Measurements from ENCODE around the gene NPAS1. TPM values are rescaled to one million over a fixed set of nuclear protein-coding genes. Genes with fewer than 3 reads are reported as not detected.

NPAS1 gene
- total RNA-seq, 2 experiments from 2014 or later = 3.4 to 8.4 TPM

DNA sequence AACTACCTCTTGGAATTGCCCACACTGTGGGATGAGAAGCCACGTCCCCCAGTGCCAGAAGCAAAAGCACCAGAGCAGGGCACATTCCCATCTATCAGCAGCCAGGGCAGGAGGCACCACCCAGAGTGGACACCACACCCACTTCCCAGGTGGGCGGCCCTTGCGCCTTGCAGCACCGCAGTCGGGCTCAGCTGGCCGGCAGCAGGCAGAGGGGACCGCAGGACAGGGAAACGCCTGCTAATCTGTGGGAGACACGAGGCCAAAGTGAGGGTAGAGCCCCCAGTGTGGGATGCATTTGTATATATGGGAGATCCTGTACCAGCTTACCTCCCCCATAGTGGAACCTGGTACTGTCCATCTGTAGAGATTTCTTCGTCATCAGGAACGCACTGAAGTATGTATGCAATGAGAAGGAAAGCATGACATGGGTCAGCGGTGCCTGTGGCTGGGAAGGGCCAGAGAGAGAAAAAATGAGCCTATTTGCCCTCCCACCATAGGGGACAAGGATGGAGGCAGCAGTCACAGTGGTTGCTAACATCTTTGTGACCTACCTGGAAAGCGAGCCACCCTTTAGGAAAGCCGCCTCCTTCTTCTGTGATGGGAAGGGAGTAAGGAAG is 30.9 kb upstream of the NPAS1 start:
- H3K4me3 ChIP-seq (ENCODE audit: low read depth, low read length, poor library complexity, severe bottlenecking) = no peak overlapping the region
- H3K9me3 ChIP-seq (ENCODE audit: low read length) = no peaks in the 10 kb centered on the region
- no TSS peak for BruUV-seq (replicated peaks)
- H2AFZ ChIP-seq (ENCODE audit: low read length) = no peak overlapping the region
- no peak for DNase-seq (ENCODE audit: low spot score)
- H3K4me1 ChIP-seq (ENCODE audit: insufficient read depth, low read length, poor library complexity, severe bottlenecking) = peaks cover 14% of the 10 kb centered on the region
- no peaks in the 10 kb centered on the region for H4K20me1 ChIP-seq (ENCODE audit: insufficient read depth, low read length)
- H3K36me3 ChIP-seq (ENCODE audit: insufficient read depth, low read length) = peaks cover 40% of the 10 kb centered on the region; the same call in 1 of the 2 replicates
- intact Hi-C loops (cut with micrococcal nuclease; ENCODE audit: unreplicated experiment) = no loop called here
- POLR2A ChIA-PET = no interaction called here
- H3K27ac ChIP-seq (ENCODE audit: low read depth, low read length, poor library complexity, severe bottlenecking) = no peak overlapping the region
- TF ChIP-seq EZH2phosphoT487 (IDR thresholded peaks at IDR 0.05; ENCODE audit: borderline replicate concordance, low read depth, low read length) = no peak
- CTCF ChIA-PET (ENCODE audit: unreplicated experiment) = no interaction called here
- no peaks in the 10 kb centered on the region for H3K9me2 ChIP-seq (ENCODE audit: insufficient read depth, low read length)
- no peak overlapping the region for H3K4me2 ChIP-seq (ENCODE audit: low read length)
- H3K79me2 ChIP-seq (ENCODE audit: insufficient read depth, low read depth, low read length) = no peaks in the 10 kb centered on the region

DNA sequence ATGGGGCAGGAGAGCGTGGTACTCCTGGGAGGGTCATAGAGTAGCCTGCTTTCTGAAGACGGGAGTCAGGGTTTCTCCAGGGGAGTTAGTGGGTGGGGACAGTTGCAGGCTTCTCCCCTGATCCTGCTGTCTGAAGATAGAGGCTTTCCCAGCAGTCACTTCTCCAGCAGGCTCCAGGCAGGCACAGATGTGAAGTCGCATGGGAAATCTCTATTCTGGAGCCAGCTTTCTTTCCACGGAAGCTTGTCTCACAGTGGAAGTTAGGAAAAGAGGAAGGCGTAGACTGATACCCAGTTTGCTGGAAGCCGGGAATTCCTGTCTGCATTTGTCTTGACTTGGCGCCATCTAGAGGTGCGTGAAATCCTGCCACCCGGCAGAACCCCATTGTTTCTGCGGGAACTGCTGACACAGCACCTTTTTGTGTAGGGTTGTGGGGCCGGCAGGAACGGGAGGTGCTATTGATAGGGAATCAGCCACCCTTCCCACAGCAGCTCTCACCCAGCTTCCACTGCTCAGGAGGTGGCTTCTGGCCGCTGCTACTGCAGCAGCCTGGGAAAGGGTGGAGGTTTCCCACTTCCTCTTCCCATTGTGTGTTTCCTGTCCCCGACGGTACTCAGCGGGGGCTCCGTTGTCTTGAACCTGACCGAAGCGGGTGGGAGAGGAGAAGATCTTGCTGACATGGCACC is 28.5 kb upstream of the NPAS1 start:
- Histone ChIP-seq H3K36me3 (ENCODE audit: insufficient read depth, low read length) (peaks cover 45% of the 10 kb centered on the region; the same call in 1 of the 2 replicates), H3K4me1 (ENCODE audit: insufficient read depth, low read length, poor library complexity, severe bottlenecking) (peaks cover 14% of the 10 kb centered on the region), H3K9me2 (ENCODE audit: insufficient read depth, low read length) (no peaks in the 10 kb centered on the region), H3K9me3 (ENCODE audit: low read length) (no peaks in the 10 kb centered on the region), H3K79me2 (ENCODE audit: insufficient read depth, low read depth, low read length) (no peaks in the 10 kb centered on the region), H4K20me1 (ENCODE audit: insufficient read depth, low read length) (no peaks in the 10 kb centered on the region), H3K27ac (ENCODE audit: low read depth, low read length, poor library complexity, severe bottlenecking) (no peak overlapping the region), H3K4me2 (ENCODE audit: low read length) (peak overlapping the region; percentile 20; the same call in 1 of the 2 replicates), H3K4me3 (ENCODE audit: low read depth, low read length, poor library complexity, severe bottlenecking) (no peak overlapping the region), H2AFZ (ENCODE audit: low read length) (no peak overlapping the region)
- TF ChIP-seq EZH2phosphoT487 (IDR thresholded peaks at IDR 0.05; ENCODE audit: borderline replicate concordance, low read depth, low read length) = no peak
- TF ChIP-seq, protein P1, sequence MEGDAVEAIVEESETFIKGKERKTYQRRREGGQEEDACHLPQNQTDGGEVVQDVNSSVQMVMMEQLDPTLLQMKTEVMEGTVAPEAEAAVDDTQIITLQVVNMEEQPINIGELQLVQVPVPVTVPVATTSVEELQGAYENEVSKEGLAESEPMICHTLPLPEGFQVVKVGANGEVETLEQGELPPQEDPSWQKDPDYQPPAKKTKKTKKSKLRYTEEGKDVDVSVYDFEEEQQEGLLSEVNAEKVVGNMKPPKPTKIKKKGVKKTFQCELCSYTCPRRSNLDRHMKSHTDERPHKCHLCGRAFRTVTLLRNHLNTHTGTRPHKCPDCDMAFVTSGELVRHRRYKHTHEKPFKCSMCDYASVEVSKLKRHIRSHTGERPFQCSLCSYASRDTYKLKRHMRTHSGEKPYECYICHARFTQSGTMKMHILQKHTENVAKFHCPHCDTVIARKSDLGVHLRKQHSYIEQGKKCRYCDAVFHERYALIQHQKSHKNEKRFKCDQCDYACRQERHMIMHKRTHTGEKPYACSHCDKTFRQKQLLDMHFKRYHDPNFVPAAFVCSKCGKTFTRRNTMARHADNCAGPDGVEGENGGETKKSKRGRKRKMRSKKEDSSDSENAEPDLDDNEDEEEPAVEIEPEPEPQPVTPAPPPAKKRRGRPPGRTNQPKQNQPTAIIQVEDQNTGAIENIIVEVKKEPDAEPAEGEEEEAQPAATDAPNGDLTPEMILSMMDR (conservative IDR thresholded peaks at IDR 0.05; ENCODE audit: low read length) = peak; percentile 95
- no TSS peak for BruUV-seq (replicated peaks)
- intact Hi-C loops (cut with micrococcal nuclease; ENCODE audit: unreplicated experiment) = loop anchor here (1.0 to 5.0 kb wide), 2 partner anchors 135 to 234 kb away; no protein-coding TSS in a partner anchor
- POLR2A ChIA-PET = interaction anchor here (0.5 to 1.2 kb wide), 3 partner anchors 28 to 78 kb away, joined by 3 read pairs; no protein-coding TSS in a partner anchor
- CTCF ChIA-PET (ENCODE audit: unreplicated experiment) = interaction anchor here (0.6 kb wide), 1 partner anchor 145 kb away, joined by 5 read pairs; no protein-coding TSS in a partner anchor
- DNase-seq (ENCODE audit: low spot score) = peak; percentile 68

DNA sequence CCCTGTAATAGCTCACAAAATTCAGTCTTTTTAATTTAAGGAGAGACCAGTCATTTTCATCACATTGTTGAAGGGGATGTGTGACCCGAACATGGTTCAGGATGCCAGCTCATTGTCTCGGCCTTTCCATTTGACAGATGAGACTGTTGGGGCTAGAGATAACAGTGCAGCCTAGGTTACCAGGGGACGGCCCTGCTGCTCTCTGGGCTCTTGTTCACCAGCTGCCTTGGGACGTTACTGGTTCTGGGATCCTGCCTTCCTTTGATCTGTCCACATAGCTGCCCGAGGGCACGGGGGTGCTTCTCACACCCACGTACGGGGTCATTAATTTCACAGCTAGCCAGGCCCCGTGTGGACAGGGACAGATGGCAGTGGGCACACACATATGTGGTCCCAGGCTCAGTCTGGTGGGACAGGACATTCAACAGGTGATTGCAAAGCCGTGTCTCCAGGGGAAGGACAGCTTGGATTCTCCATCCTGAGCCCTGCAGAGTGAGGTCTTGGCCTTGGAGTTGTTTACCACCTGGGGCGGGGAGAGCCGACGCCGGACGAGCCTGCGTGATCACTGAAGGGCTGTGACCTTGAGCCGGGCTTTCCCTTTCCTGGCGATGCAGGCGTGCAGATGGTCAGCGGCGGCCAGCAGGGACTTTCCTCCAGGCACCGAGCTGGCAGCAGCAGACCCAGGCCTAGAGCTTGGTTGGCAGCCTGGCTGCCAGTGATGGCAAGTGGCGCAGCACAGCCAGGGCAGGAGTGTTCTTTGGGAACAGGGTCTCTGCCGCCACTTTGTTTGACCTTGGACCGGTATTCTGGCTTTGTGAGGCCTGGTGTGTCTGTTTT is 26.7 kb upstream of the NPAS1 start:
- intact Hi-C loops (cut with micrococcal nuclease; ENCODE audit: unreplicated experiment) = loop anchor here (5.0 kb wide), 1 partner anchor 236 kb away; no protein-coding TSS in a partner anchor
- ChIA-PET CTCF (ENCODE audit: unreplicated experiment) (no interaction called here), POLR2A (no interaction called here)
- no peak overlapping the region for H3K4me3 ChIP-seq (ENCODE audit: low read depth, low read length, poor library complexity, severe bottlenecking)
- H3K4me1 ChIP-seq (ENCODE audit: insufficient read depth, low read length, poor library complexity, severe bottlenecking) = peaks cover 14% of the 10 kb centered on the region
- no peak for DNase-seq (ENCODE audit: low spot score)
- no peak overlapping the region for H3K4me2 ChIP-seq (ENCODE audit: low read length)
- TF ChIP-seq, protein P1 (conservative IDR thresholded peaks at IDR 0.05; ENCODE audit: low read length) = no peak
- no peak for TF ChIP-seq EZH2phosphoT487 (IDR thresholded peaks at IDR 0.05; ENCODE audit: borderline replicate concordance, low read depth, low read length)
- no peaks in the 10 kb centered on the region for H3K9me2 ChIP-seq (ENCODE audit: insufficient read depth, low read length)
- no peaks in the 10 kb centered on the region for H3K79me2 ChIP-seq (ENCODE audit: insufficient read depth, low read depth, low read length)
- H3K9me3 ChIP-seq (ENCODE audit: low read length) = no peaks in the 10 kb centered on the region
- no peaks in the 10 kb centered on the region for H4K20me1 ChIP-seq (ENCODE audit: insufficient read depth, low read length)
- H3K36me3 ChIP-seq (ENCODE audit: insufficient read depth, low read length) = peaks cover 57% of the 10 kb centered on the region
- H3K27ac ChIP-seq (ENCODE audit: low read depth, low read length, poor library complexity, severe bottlenecking) = no peak overlapping the region
- H2AFZ ChIP-seq (ENCODE audit: low read length) = no peak overlapping the region
- BruUV-seq (replicated peaks) = no TSS peak

Data from OCI-LY7 (cell line).